A549 (cell line): ENCODE measurements around the gene PKIG. TPM values are rescaled to one million over a fixed set of nuclear protein-coding genes. Genes with fewer than 3 reads are reported as not detected.

Source experiments
- ATAC-seq, 2 experiments: fragments of 200-7000 bp in 1 of 2; fragments of >200 bp in 1 of 2; cut with Nextera tagmentation in 1 of 2; cut with Tn5 transposase in 1 of 2; 3 replicates each; pipeline versions ENCODE4 v1.8.0 to v1.9.1; 2018 to 2020; ENCODE audit warnings: mild to moderate bottlenecking in 1 of 2, moderate library complexity in 1 of 2
- CTCF ChIA-PET: fragments of 300-600 bp; sonication (Branson Sonifier 250); formaldehyde crosslinking; extraction: SDS; loops from one replicate; lab custom pipeline; 2021; ENCODE audit warnings: antibody characterized with exemption, inconsistent platforms; lab: Yijun Ruan, JAX
- POLR2A ChIA-PET: fragments of 350-600 bp; formaldehyde crosslinking; extraction: SDS; loops from one replicate; lab custom pipeline; 2021; ENCODE audit warnings: antibody characterized with exemption, inconsistent platforms; lab: Yijun Ruan, JAX
- DNase-seq, 2 experiments: peaks; one replicate each; pipeline versions ENCODE4 v3.0.0 to v3.0.0-alpha.2; 2011 to 2016; ENCODE audit warnings: low read depth in 1 of 2, low spot score in 1 of 2
- FAIRE-seq: peaks from 2 replicates; lab custom pipeline; 2011; peaks lifted over from hg19 to GRCh38; lab: Jason Lieb, UNC
- H3K27ac ChIP-seq, 2 experiments: fragments of >200 bp; sonication (Bioruptor Twin); formaldehyde crosslinking; 3 replicates each; pipeline ENCODE4 v1.5.1; 2016 to 2017
- H3K4me1 ChIP-seq: fragments of >200 bp; sonication (Bioruptor Twin); formaldehyde crosslinking; 3 replicates; pipeline ENCODE4 v1.6.1; 2016
- H3K4me2 ChIP-seq: fragments of >200 bp; sonication (Bioruptor Twin); formaldehyde crosslinking; 3 replicates; pipeline ENCODE4 v1.6.1; 2016
- H3K4me3 ChIP-seq: fragments of >200 bp; sonication (Bioruptor Twin); formaldehyde crosslinking; 3 replicates; pipeline ENCODE4 v1.5.1; 2016
- H3K9me3 ChIP-seq: fragments of >200 bp; sonication (Bioruptor Twin); formaldehyde crosslinking; 3 replicates; pipeline ENCODE4 v1.6.1; 2016
- CBX2 ChIP-seq: fragments of 200-600 bp; sonication (generic); IDR thresholded peaks from 2 replicates; pipeline ENCODE4 v1.6.1; 2016; ENCODE audit warnings: low read depth, mild to moderate bottlenecking, borderline replicate concordance
- CHD2 ChIP-seq: fragments of 150-350 bp; IDR thresholded peaks from 2 replicates; pipeline ENCODE4 v1.6.1; 2014; ENCODE audit warnings: low read length; ENCODE audit not compliant: partially characterized antibody
- CTCF ChIP-seq: fragments of >200 bp; sonication (Bioruptor Twin); formaldehyde crosslinking; IDR thresholded peaks from 3 replicates; pipeline ENCODE4 v1.5.1; 2016
- EP300 ChIP-seq, 2 experiments: fragments of >200 bp; sonication (Bioruptor Twin); formaldehyde crosslinking; IDR thresholded peaks; 2 replicates in 1 of 2; 3 replicates in 1 of 2; pipeline ENCODE4 v1.6.1; 2016 to 2017
- ESRRA ChIP-seq: fragments of 150-350 bp; IDR thresholded peaks from 2 replicates; pipeline ENCODE4 v1.6.1; 2014; ENCODE audit warnings: mild to moderate bottlenecking, low read length, borderline replicate concordance
- HDAC2 ChIP-seq: fragments of 200-600 bp; sonication (generic); IDR thresholded peaks from 2 replicates; pipeline ENCODE4 v1.6.1; 2016
- HOXB13 ChIP-seq: fragments of 250-450 bp; sonication (Bioruptor Pico); IDR thresholded peaks from 2 replicates; pipeline ENCODE4 v1.5.0; 2020; ENCODE audit warnings: low read depth, mild to moderate bottlenecking, moderate library complexity
- HOXB5 ChIP-seq: fragments of 250-450 bp; sonication (Bioruptor Pico); IDR thresholded peaks from 2 replicates; pipeline ENCODE4 v1.5.0; 2020; ENCODE audit warnings: mild to moderate bottlenecking, moderate library complexity
- MAZ ChIP-seq: fragments of 150-350 bp; IDR thresholded peaks from 2 replicates; pipeline ENCODE4 v1.6.1; 2014; ENCODE audit warnings: antibody characterized with exemption, low read depth, low read length, borderline replicate concordance
- NR3C1 ChIP-seq: fragments of >200 bp; sonication (Bioruptor Twin); formaldehyde crosslinking; IDR thresholded peaks from 3 replicates; pipeline ENCODE4 v1.6.1; 2017
- PHF8 ChIP-seq: fragments of 200-600 bp; sonication (generic); IDR thresholded peaks from 2 replicates; pipeline ENCODE4 v1.6.1; 2016; ENCODE audit warnings: low read depth, mild to moderate bottlenecking, antibody characterized with exemption, moderate library complexity, borderline replicate concordance
- ZC3H11A ChIP-seq: fragments of 450-650 bp; IDR thresholded peaks from 2 replicates; pipeline ENCODE4 v1.6.1; 2014; ENCODE audit warnings: antibody characterized with exemption, mild to moderate bottlenecking
- ZNF302 ChIP-seq: fragments of 250-450 bp; sonication (Bioruptor Pico); IDR thresholded peaks from 2 replicates; pipeline ENCODE4 v1.9.0; 2021; ENCODE audit warnings: inconsistent platforms, mild to moderate bottlenecking, moderate library complexity
- WGBS: methylation state at CpG from one replicate; pipeline ENCODE4 v1.1.6; 2017; ENCODE audit errors: missing lambda C conversion rate; 5-methylcytosine and 5-hydroxymethylcytosine counted together
- polyA plus RNA-seq, 4 experiments: library from polyadenylated mRNA; depleted of rRNA in 3 of 4; stranded (reverse); fragments of >200 nt; fragmentation: RNase III in 1 of 4; extraction: RNeasy Plus Mini Kit Qiagen cat#74134 plus additional on column Dnase treatment in 1 of 4; gene quantifications; 2 replicates in 3 of 4; 3 replicates in 1 of 4; pipeline ENCODE4 v1.2.3, GENCODE V29; 2011 to 2017
- TF ChIP-seq, protein P1 (sequence below): fragments of 250-450 bp; sonication (Bioruptor Pico); IDR thresholded peaks from 2 replicates; pipeline ENCODE4 v1.5.0; 2020; ENCODE audit warnings: low read depth, mild to moderate bottlenecking, moderate library complexity
- TF ChIP-seq, protein P2 (sequence below): fragments of 200-600 bp; sonication (generic); IDR thresholded peaks from 2 replicates; pipeline ENCODE4 v1.6.1; 2016; ENCODE audit warnings: antibody characterized with exemption, mild to moderate bottlenecking, moderate library complexity
- TF ChIP-seq, protein P3 (sequence below): IDR thresholded peaks from 2 replicates; pipeline ENCODE4 v1.6.1; 2012
- TF ChIP-seq, protein P4 (sequence below): fragments of 250-450 bp; sonication (Bioruptor Pico); IDR thresholded peaks from 2 replicates; pipeline ENCODE4 v1.5.0; 2021; ENCODE audit warnings: mild to moderate bottlenecking, moderate library complexity, borderline replicate concordance
- TF ChIP-seq, protein P5 (sequence below): IDR thresholded peaks from 2 replicates; pipeline ENCODE4 v1.6.1; 2012

Gene PKIG
- polyA plus RNA-seq, 2 of the 4 experiments (the other 2 are of a cell fraction): 24.0 to 31.1 TPM

DNA sequence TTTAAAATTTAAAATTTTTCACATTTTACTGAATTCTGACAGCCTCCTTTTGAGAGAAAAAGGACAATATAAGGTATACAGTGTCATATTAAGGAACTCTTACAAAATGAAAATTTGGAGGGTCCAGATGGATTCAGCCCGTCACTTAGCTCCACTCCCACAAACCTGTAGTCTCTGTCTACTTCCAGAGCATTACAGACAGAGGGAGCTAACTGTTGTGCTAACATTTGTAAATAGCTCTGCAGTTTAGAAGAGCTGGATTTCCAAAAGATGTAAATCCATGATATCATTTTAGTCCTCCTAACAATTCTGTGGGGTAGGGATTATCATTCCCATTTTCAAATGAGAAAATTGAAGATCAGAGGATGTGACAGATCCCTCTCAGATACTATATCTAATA, 44.4 kb upstream of the PKIG start:
- no peak; a peak in 1 of 6 replicates for ATAC-seq
- TF ChIP-seq ESRRA (no peak), HOXB13 (CRISPR knock-in tag) (no peak), ZNF302 (CRISPR knock-in tag) (no peak), NR3C1 (no peak)
- FAIRE-seq: no peak
- H3K9me3 ChIP-seq: no peaks in the 10 kb centered on the region
- H3K4me3 ChIP-seq: no peak overlapping the region
- no peak overlapping the region for H3K27ac ChIP-seq
- no peak for DNase-seq
- ChIA-PET POLR2A (interaction anchor here (1.0 kb wide), 1 partner anchor 71 kb away, joined by 3 read pairs; no protein-coding TSS in a partner anchor), CTCF (interaction anchor here (1.1 to 1.7 kb wide), 7 partner anchors 11 to 150 kb away, joined by 3 to 7 read pairs (median 4); no protein-coding TSS in a partner anchor)
- 90% methylated on average over 1 of the region's 1 CpG for WGBS
- no peak overlapping the region for H3K4me2 ChIP-seq
- peaks cover 8% of the 10 kb centered on the region; the same call in 2 of the 3 replicates for H3K4me1 ChIP-seq

DNA sequence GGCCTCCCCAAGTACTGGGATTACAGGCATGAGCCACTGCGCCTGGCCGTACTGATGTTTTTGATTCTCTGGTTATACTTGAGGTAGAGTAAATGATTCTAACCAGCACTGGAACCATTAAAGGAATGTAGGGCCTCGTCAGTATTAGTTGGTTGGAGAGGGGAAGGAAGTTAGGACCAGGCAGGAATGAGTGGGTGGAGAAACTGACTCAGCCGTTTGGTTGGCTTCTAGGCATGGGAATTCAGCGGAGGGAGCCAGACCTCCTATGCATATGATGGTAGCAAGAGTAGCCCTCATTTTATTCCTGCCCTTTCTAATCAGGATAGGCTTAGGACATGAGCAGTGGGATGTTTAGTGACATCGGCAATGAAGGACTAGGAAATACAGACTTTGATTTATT, 41.5 kb upstream of the PKIG start:
- TF ChIP-seq, protein P1, sequence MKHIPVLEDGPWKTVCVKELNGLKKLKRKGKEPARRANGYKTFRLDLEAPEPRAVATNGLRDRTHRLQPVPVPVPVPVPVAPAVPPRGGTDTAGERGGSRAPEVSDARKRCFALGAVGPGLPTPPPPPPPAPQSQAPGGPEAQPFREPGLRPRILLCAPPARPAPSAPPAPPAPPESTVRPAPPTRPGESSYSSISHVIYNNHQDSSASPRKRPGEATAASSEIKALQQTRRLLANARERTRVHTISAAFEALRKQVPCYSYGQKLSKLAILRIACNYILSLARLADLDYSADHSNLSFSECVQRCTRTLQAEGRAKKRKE (CRISPR knock-in tag): no peak
- TF ChIP-seq HDAC2 (no peak), ZC3H11A (no peak), EP300 (IDR thresholded peaks at IDR 0.05) (no peak), CTCF (no peak), CBX2 (no peak), ESRRA (no peak), NR3C1 (no peak), ZNF302 (CRISPR knock-in tag) (no peak), MAZ (no peak), HOXB5 (CRISPR knock-in tag) (no peak), PHF8 (no peak), CHD2 (no peak)
- TF ChIP-seq, protein P2, sequence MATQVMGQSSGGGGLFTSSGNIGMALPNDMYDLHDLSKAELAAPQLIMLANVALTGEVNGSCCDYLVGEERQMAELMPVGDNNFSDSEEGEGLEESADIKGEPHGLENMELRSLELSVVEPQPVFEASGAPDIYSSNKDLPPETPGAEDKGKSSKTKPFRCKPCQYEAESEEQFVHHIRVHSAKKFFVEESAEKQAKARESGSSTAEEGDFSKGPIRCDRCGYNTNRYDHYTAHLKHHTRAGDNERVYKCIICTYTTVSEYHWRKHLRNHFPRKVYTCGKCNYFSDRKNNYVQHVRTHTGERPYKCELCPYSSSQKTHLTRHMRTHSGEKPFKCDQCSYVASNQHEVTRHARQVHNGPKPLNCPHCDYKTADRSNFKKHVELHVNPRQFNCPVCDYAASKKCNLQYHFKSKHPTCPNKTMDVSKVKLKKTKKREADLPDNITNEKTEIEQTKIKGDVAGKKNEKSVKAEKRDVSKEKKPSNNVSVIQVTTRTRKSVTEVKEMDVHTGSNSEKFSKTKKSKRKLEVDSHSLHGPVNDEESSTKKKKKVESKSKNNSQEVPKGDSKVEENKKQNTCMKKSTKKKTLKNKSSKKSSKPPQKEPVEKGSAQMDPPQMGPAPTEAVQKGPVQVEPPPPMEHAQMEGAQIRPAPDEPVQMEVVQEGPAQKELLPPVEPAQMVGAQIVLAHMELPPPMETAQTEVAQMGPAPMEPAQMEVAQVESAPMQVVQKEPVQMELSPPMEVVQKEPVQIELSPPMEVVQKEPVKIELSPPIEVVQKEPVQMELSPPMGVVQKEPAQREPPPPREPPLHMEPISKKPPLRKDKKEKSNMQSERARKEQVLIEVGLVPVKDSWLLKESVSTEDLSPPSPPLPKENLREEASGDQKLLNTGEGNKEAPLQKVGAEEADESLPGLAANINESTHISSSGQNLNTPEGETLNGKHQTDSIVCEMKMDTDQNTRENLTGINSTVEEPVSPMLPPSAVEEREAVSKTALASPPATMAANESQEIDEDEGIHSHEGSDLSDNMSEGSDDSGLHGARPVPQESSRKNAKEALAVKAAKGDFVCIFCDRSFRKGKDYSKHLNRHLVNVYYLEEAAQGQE: no peak
- TF ChIP-seq, protein P3, sequence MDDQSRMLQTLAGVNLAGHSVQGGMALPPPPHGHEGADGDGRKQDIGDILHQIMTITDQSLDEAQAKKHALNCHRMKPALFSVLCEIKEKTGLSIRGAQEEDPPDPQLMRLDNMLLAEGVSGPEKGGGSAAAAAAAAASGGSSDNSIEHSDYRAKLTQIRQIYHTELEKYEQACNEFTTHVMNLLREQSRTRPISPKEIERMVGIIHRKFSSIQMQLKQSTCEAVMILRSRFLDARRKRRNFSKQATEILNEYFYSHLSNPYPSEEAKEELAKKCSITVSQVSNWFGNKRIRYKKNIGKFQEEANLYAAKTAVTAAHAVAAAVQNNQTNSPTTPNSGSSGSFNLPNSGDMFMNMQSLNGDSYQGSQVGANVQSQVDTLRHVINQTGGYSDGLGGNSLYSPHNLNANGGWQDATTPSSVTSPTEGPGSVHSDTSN: no peak
- TF ChIP-seq, protein P4, sequence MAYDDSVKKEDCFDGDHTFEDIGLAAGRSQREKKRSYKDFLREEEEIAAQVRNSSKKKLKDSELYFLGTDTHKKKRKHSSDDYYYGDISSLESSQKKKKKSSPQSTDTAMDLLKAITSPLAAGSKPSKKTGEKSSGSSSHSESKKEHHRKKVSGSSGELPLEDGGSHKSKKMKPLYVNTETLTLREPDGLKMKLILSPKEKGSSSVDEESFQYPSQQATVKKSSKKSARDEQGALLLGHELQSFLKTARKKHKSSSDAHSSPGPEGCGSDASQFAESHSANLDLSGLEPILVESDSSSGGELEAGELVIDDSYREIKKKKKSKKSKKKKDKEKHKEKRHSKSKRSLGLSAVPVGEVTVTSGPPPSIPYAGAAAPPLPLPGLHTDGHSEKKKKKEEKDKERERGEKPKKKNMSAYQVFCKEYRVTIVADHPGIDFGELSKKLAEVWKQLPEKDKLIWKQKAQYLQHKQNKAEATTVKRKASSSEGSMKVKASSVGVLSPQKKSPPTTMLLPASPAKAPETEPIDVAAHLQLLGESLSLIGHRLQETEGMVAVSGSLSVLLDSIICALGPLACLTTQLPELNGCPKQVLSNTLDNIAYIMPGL (CRISPR knock-in tag): no peak
- TF ChIP-seq, protein P5, sequence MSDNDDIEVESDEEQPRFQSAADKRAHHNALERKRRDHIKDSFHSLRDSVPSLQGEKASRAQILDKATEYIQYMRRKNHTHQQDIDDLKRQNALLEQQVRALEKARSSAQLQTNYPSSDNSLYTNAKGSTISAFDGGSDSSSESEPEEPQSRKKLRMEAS: no peak
- 87% methylated on average over 6 of the region's 6 CpGs for WGBS
- no peak overlapping the region for H3K4me2 ChIP-seq
- H3K9me3 ChIP-seq: no peaks in the 10 kb centered on the region
- FAIRE-seq: no peak
- no peak for ATAC-seq
- POLR2A ChIA-PET: no interaction called here
- CTCF ChIA-PET: interaction anchor here (0.6 to 1.3 kb wide), 2 partner anchors 14 to 70 kb away, joined by 4 to 5 read pairs; no protein-coding TSS in a partner anchor
- no peak overlapping the region for H3K4me3 ChIP-seq
- no peaks in the 10 kb centered on the region for H3K4me1 ChIP-seq
- H3K27ac ChIP-seq: no peak overlapping the region
- no peak for DNase-seq
